Panc1 (cell line): ENCODE data around the gene C17orf100. TPM values are rescaled to one million over a fixed set of nuclear protein-coding genes. Genes with fewer than 3 reads are reported as not detected.

Experiments used
- ATAC-seq: fragments of 200-7000 bp; cut with Tn5 transposase; 2 replicates; pipeline ENCODE4 v1.9.1; 2020; ENCODE audit warnings: mild to moderate bottlenecking, moderate library complexity
- BruUV-seq: library from RNA; stranded (reverse); fragments of 400-500 nt; replicated peaks from 2 replicates; lab custom pipeline; 2021; lab: Mats Ljungman, UMichigan
- CTCF ChIA-PET: fragments of 300-600 bp; sonication (Branson Sonifier 250); formaldehyde crosslinking; loops from one replicate; lab custom pipeline; 2022; ENCODE audit warnings: antibody characterized with exemption; lab: Charles Lee
- POLR2A ChIA-PET: fragments of 300-600 bp; sonication (Branson Sonifier 250); formaldehyde crosslinking; loops from one replicate; lab custom pipeline; 2022; ENCODE audit warnings: antibody characterized with exemption; lab: Charles Lee
- DNase-seq: peaks from one replicate; pipeline ENCODE4 v3.0.0-alpha.2; 2010; ENCODE audit warnings: low read depth, low spot score
- H3K27ac ChIP-seq: 2 replicates; pipeline ENCODE4 v1.5.1; 2011; ENCODE audit warnings: mild to moderate bottlenecking, low read length, inconsistent platforms
- H3K27me3 ChIP-seq: fragments of 200-500 bp; sonication (Bioruptor generic); 2 replicates; pipeline ENCODE4 v1.6.0; 2014; ENCODE audit warnings: low read length, inconsistent platforms; ENCODE audit not compliant: control insufficient read depth, insufficient read depth
- H3K36me3 ChIP-seq: fragments of 200-500 bp; sonication (Bioruptor generic); 2 replicates; pipeline ENCODE4 v1.5.1; 2014; ENCODE audit warnings: inconsistent platforms, mild to moderate bottlenecking, low read length, moderate library complexity; ENCODE audit not compliant: control insufficient read depth, insufficient read depth
- H3K4me1 ChIP-seq: 2 replicates; pipeline ENCODE4 v1.5.1; 2011; ENCODE audit warnings: inconsistent platforms, mild to moderate bottlenecking, low read length, moderate library complexity; ENCODE audit not compliant: control insufficient read depth, insufficient read depth
- H3K4me3 ChIP-seq, 2 experiments: 2 replicates each; pipeline ENCODE4 v1.5.1; 2011 to 2012; ENCODE audit warnings: low read depth in 2 of 2, low read length in 2 of 2, mild to moderate bottlenecking in 2 of 2, inconsistent platforms in 1 of 2, moderate library complexity in 1 of 2
- H3K9me3 ChIP-seq: fragments of 200-500 bp; sonication (Bioruptor generic); 2 replicates; pipeline ENCODE4 v1.5.1; 2014; ENCODE audit warnings: low read depth, mild to moderate bottlenecking, inconsistent platforms, low read length, moderate library complexity; ENCODE audit not compliant: control insufficient read depth, insufficient read depth
- CTCF ChIP-seq: fragments of 450-650 bp; IDR thresholded peaks from 2 replicates; pipeline ENCODE4 v1.5.1; 2017; ENCODE audit warnings: mild to moderate bottlenecking
- POLR2AphosphoS5 ChIP-seq: IDR thresholded peaks from 2 replicates; pipeline ENCODE4 v1.6.1; 2012; ENCODE audit warnings: mild to moderate bottlenecking, low read depth, low read length, moderate library complexity
- REST ChIP-seq, 2 experiments: IDR thresholded peaks; 2 replicates each; pipeline ENCODE4 v1.6.1; 2011 to 2012; ENCODE audit warnings: low read depth in 2 of 2, control low read depth in 1 of 2, low read length in 1 of 2, mild to moderate bottlenecking in 1 of 2, moderate library complexity in 1 of 2; ENCODE audit not compliant: insufficient read depth in 1 of 2
- SIN3A ChIP-seq: IDR thresholded peaks from 2 replicates; pipeline ENCODE4 v1.6.1; 2012; ENCODE audit warnings: low read depth, mild to moderate bottlenecking, low read length, moderate library complexity, borderline replicate concordance; ENCODE audit not compliant: insufficient read depth
- TCF7L2 ChIP-seq: IDR thresholded peaks from 2 replicates; pipeline ENCODE4 v1.6.1; 2011; ENCODE audit warnings: mild to moderate bottlenecking, low read depth, low read length, inconsistent platforms
- in situ Hi-C: cut with HindIII; loops from 2 replicates; pipeline ENCODE4 v1.10.0; 2016; ENCODE audit warnings: low sequenced_read_pairs, low pct_unique_long_range_greater_than_20kb
- intact Hi-C: fragments of 100-400 bp; cut with micrococcal nuclease; formaldehyde crosslinking; loops from one replicate; pipeline ENCODE4 v1.10.0; 2022; ENCODE audit not compliant: unreplicated experiment
- total RNA-seq: library from RNA; stranded (reverse); gene quantifications from one replicate; pipeline ENCODE4 v1.2.1, GENCODE V29; 2021; ENCODE audit not compliant: unreplicated experiment

C17orf100 gene
- total RNA-seq, 1 experiment from 2014 or later, result 2.8 TPM

GRCh38 chr17:6640536-6641246 lies 10.9 kb upstream of the C17orf100 start, which contains the start of the genes KIAA0753 and TXNDC17:
Gene KIAA0753, minus strand, starts transcription at chr17:6640711. Its CDS starts 5,608 bp downstream, at chr17:6635103.
Gene TXNDC17, plus strand, starts transcription at chr17:6641060. Its CDS starts 23 bp downstream, at chr17:6641083.
- DNase-seq (peak; percentile 88), ATAC-seq (peak; percentile 96)
- TF ChIP-seq CTCF, result no peak
- peak in 1 of 2 experiments; percentile 34; a peak in 1 of 4 replicates for TF ChIP-seq REST (IDR thresholded peaks at IDR 0.05; ENCODE audit: insufficient read depth in 1 of 2, low read depth in 2 of 2, low read length in 1 of 2)
- TF ChIP-seq TCF7L2, result peak; percentile 89
- TF ChIP-seq POLR2AphosphoS5, result peak; percentile 89
- Histone ChIP-seq H3K4me3 (peak within 1 kb of the TSS; percentile 91 to 94), H3K27me3 (no peaks in the 10 kb centered on the region), H3K4me1 (peaks cover 17% of the 10 kb centered on the region), H3K27ac (peak within 1 kb of the TSS; percentile 93), H3K36me3 (peaks cover 16% of the 10 kb centered on the region), H3K9me3 (no peaks in the 10 kb centered on the region)
- in situ Hi-C loops, result no loop called here
- intact Hi-C loops, result no loop called here
- BruUV-seq, result no TSS peak
- ChIA-PET CTCF (no interaction called here), POLR2A (interaction anchor here (0.6 to 0.7 kb wide), 2 partner anchors 10 to 22 kb away, joined by 3 to 4 read pairs; no protein-coding TSS in a partner anchor)

- H3K27ac ChIP-seq, result peak overlapping the region; percentile 93
- no peaks in the 10 kb centered on the region for H3K27me3 ChIP-seq
- peaks cover 16% of the 10 kb centered on the region for H3K36me3 ChIP-seq
- in situ Hi-C loops (no loop called here), intact Hi-C loops (no loop called here)
- H3K4me3 ChIP-seq, result peak overlapping the region; percentile 91 to 94
- TF ChIP-seq SIN3A (0 out of 2 replicates have a peak, but pooled peaks have one; percentile 17), TCF7L2 (no peak)
- DNase-seq, result no peak
- ChIA-PET POLR2A (interaction anchor here (1.1 kb wide), 1 partner anchor 10 kb away, joined by 6 read pairs; the partner anchor contains the start of gene MED31), CTCF (no interaction called here)
- peak; percentile 59 for ATAC-seq
- no peaks in the 10 kb centered on the region for H3K9me3 ChIP-seq
- no TSS peak for BruUV-seq
- peaks cover 17% of the 10 kb centered on the region for H3K4me1 ChIP-seq
These were observed 10.2 kb upstream of the C17orf100 start for GRCh38 chr17:6641247-6641863.
